ENCODE data around the gene ARRDC5.
"Not testable (repeated sequence)": the region's sequence is repeated elsewhere in the genome, so short reads cannot be mapped to it uniquely, and the experiment has no call there.

ARRDC5 gene

DNA sequence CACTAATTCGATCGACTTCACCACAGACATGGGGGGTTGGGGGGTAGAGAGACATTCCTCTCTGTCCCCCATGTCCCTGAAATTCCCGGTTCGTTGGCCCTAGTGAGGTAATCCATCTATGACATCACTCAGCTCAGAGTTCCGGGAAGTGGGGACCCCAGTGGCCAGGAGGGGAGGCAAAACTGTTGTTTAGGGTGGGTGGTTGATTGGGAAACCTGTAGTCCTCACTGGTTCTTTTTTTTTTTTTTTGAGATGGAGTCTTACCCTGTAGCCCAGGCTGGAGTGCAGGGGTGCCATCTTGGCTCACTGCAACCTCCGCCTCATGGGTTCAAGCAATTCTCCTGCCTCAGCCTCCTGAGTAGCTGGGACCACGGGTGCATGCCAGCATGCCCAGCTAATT is at the start of gene ARRDC5:
Gene ARRDC5 (minus strand): TSS at position 101 of the 400 bp plus-strand sequence. CDS start 71 bp downstream, at position 30.
- DNase-seq (ENCODE audit: low read depth in 2 of 2) = no peak

- DNase-seq (ENCODE audit: low read depth in 2 of 2) = no peak
Measured at GRCh38 chr19:4951656-4952055, 49.0 kb upstream of the ARRDC5 start.

DNA sequence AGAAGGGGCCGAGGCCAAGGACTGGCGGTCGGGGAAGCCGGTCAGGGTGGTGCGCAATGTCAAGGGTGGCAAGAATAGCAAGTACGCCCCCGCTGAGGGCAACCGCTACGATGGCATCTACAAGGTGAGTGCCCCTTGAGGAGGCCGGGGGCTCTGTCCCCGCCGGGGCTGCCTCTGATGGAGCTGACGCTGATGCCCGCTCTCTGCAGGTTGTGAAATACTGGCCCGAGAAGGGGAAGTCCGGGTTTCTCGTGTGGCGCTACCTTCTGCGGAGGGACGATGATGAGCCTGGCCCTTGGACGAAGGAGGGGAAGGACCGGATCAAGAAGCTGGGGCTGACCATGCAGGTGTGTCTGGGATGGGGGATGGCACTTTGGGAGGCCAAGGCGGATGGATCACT is 48.0 kb upstream of the ARRDC5 start:
- not testable (repeated sequence) for DNase-seq (ENCODE audit: low read depth in 2 of 2)

DNA sequence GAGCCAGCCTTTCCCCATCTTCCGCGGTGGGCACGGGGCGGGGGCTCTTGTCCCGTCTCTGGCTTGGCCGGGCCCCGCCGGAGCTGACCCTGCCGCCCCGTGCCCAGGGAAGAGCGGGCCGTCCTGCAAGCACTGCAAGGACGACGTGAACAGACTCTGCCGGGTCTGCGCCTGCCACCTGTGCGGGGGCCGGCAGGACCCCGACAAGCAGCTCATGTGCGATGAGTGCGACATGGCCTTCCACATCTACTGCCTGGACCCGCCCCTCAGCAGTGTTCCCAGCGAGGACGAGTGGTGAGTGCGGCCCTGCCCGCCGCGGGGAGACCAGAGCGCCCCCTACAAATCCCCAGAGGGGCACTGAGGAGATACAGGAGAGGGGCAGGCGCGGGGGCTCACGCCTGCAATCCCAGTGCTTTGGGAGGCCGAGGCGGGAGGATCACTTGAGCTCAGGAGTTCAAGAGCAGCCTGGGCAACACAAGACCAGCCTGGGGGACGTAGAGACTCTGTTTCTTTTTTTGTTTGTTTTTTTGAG is 39.0 kb upstream of the ARRDC5 start:
- DNase-seq (ENCODE audit: low read depth in 2 of 2) = not testable (repeated sequence)

GRCh38 chr19:4939466-4939865 is 36.8 kb upstream of the ARRDC5 start:
- no peak for DNase-seq (ENCODE audit: low read depth in 2 of 2)

GRCh38 chr19:4938461-4938860 is 35.8 kb upstream of the ARRDC5 start:
- DNase-seq (ENCODE audit: low read depth in 2 of 2) = not testable (repeated sequence)

GRCh38 chr19:4937060-4937459 is 34.4 kb upstream of the ARRDC5 start:
- DNase-seq (ENCODE audit: low read depth in 2 of 2) = no peak

DNA sequence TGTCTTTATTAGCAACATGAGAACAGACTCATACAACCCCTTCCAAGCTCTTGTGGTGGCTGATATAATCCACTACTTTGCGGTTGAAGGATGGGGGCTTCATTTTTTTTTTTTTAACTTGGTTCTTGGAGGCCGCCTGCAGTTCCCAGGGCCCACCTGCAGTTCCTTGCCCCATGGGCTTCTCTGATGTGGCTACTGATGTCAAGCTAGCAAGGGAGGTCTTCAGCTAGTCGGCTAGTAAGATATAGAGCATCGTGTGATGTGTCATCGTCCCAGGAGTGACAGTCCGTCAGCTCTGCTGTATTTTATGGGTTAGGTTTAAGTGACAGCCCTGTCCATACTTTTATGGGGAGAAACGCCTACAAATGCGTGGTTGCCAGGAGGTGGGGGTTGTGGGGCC is 32.7 kb upstream of the ARRDC5 start:
- DNase-seq (ENCODE audit: low read depth in 2 of 2) = no peak

- no peak for DNase-seq (ENCODE audit: low read depth in 2 of 2)
Measured at GRCh38 chr19:4933528-4933927, 30.8 kb upstream of the ARRDC5 start.

DNA sequence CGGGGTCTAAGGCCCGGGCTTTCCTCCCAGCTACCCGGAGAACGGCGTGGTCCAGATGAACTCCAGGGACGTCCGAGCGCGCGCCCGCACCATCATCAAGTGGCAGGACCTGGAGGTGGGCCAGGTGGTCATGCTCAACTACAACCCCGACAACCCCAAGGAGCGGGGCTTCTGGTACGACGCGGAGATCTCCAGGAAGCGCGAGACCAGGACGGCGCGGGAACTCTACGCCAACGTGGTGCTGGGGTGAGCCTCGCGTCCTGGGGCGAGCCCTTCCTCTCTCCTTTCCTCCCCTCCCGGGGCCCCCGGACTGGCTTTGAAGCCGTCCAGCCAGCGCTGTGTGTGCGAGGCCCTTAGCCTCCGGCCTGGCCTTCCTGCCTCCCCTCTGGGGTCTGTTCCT is 30.0 kb upstream of the ARRDC5 start:
- no peak for DNase-seq (ENCODE audit: low read depth in 2 of 2)

DNA sequence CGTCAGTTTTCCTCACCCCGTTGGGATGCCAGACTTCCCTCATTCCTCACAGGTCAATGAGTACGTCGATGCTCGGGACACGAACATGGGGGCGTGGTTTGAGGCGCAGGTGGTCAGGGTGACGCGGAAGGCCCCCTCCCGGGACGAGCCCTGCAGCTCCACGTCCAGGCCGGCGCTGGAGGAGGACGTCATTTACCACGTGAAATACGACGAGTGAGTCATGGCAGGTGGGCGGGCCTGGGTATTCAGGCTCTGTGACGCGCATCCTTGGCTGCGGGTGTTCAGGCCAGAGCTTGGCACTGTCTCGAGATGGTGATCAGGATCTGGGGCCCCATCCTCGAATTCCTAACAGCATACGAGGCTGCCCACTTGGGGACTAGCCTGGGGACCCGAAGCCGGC is 28.0 kb upstream of the ARRDC5 start:
- DNase-seq (ENCODE audit: low read depth in 2 of 2) = no peak

GRCh38 chr19:4929186-4929585 is 26.5 kb upstream of the ARRDC5 start:
- no peak for DNase-seq (ENCODE audit: low read depth in 2 of 2)

DNA sequence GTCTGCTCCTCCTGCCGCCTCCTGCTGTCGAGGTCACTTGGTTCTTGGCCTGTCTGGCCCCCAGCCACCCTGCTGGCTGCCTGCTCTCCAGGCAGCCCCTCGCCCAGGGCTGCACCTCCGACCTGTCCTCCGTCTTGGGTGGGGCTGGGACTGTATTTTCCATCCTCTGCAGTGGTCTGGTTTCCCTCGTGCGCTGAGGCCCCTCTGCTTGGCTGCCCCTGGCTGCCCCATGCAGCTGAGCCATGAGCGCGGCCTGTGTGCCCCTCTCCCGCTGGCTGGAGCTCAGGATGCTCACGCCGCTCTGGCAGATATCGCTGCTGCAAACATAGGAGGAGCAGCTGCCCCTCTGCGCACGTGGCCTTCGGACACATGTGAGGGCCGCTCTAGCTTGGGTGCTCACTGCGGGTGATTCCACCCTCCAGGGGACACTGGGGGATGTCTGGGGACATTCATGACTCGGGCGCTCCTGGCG is 20.6 kb upstream of the ARRDC5 start:
- DNase-seq (ENCODE audit: low read depth in 2 of 2) = no peak

DNA sequence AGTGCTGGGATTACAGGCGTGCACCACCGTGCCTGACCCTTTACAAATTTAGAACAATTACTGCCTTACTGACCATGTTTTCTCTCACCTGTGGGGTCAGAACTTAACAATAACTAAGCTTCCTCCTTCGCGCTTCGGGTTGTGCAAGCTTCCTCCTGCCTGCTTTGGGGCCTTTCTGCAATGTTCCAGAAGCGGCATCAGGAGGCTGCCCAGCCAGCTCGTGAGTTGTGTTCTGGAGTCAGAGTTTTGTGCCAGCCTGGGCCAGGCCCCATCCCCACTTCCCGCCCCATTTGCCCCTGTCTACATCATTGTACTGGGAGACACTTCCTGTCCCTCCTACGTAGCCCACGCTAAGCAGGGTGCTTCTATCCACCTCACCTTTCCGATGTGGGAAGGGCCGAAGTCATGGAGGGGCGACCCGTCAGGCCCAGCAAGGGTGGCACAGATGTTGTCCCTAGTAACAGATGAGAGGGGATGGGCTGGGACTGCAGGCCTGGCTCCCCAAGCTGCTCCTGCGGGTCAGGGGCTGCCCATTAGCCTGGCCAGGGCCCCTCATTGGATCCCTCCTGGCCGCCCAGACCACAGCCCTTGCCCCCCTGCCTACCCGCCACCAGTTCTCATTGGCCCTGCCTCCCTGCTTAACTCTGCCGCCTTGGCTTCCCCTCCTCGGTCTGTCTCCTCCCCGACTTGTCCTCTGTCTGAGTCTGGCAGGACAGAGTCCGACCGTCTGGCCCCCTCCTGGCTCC is 20.0 kb upstream of the ARRDC5 start:
- DNase-seq (ENCODE audit: low read depth in 2 of 2) = no peak

DNA sequence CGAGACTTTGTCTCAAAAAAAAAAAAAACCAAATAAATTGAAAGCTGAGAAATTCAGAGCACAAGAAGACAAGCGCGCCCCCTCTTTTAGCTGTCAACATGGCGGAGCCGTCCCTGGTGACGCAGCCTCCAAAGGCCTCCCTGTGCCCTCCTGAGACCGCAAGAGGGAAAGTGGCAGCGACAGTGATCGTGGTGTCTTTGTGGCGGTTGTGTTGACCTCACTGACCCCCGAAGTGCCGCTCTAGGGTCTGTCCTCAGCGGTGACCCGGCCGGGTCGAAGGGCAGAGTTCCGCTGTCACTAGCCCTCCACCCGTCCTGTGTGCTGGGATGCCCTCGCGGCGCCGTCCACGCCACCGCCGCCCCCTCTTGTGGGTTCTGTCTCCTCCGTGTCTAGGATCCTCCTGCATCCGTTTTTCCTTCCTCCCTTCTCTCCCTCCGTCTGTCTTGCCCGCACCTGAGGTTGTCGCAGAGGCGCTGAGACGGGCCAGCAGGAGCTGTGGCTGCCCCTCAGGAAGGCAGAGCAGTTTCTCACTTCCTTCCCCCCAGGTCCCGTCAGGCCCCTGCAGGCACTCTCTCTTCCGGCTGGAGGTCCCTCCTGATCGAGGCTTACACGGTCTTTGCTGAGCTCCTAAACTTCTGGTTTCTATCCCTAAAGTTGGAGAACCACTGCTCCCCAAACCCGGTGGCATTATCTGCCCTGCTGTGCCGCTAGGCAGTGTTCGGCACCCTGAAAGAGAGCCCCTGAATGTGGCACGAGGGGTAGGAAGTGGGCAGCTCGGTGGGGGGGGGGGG is 13.8 kb upstream of the ARRDC5 start:
- peak in 1 of 2 donors; percentile 38 for DNase-seq (ENCODE audit: low read depth in 2 of 2)

GRCh38 chr19:4914736-4915501 is 12.2 kb upstream of the ARRDC5 start:
- DNase-seq (ENCODE audit: low read depth in 2 of 2) = peak; percentile 69 to 72

GRCh38 chr19:4913996-4914735 is 11.5 kb upstream of the ARRDC5 start:
- peak; percentile 12 to 26 for DNase-seq (ENCODE audit: low read depth in 2 of 2)

DNA sequence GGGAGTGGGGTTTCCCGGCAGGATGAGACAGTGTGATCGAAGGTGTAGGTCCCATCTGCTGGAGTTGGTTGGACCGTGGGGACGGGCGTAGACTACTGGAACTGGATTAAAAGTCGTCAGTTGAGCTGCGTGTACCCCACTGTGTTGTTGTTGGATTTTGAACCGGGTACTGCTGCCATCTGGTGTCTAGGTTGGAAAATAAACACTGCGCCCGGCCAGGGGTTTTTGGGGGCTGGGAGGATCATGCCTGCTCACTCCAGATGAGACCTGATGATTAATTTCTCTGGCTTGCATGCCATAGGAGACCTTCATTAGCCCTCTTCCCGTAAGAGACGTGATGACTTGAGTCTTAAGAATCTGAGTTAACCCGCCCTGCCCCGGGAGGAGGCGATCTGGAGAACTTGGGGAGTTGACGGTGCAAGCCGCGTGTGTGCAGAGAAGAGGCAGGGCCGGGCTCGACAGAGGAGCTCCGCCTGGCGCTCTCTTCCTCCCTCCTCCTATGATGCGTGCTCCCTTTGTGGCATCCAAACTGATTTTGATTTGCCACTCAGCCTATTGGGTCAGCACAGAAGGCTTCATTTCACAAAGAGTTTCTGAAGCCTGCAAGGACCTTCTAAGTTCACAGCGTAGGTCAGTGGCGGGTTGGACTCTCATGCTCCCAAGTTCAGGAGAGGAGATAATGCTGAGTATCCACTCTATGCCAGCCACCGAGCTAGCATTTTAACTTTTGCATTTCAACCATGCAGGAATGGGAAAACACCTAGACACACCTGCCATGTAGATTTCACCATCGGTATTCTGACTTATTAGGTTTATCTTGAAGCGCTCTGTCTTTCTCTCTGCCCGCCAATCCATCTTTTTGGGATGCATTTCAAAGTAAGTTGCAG is 9.3 kb upstream of the ARRDC5 start:
- peak; percentile 48 to 59 for DNase-seq (ENCODE audit: low read depth in 2 of 2)

- no peak for DNase-seq (ENCODE audit: low read depth in 2 of 2)
Measured at GRCh38 chr19:4911314-4911713, 8.6 kb upstream of the ARRDC5 start.

GRCh38 chr19:4910594-4911281 is 8.0 kb upstream of the ARRDC5 start:
- DNase-seq (ENCODE audit: low read depth in 2 of 2) = no peak
